Natural killer cell (primary cell): Measurements from ENCODE around the gene ZNF407. TPM values are rescaled to one million over a fixed set of nuclear protein-coding genes. Genes with fewer than 3 reads are reported as not detected.

Experiments
- ATAC-seq, 3 donors: fragments of 150-1000 bp in 2 of 3; fragments of 200-7000 bp in 1 of 3; cut with Tn5 transposase; 1 replicate in 1 of 3; 2 replicates in 2 of 3; pipeline ENCODE4 v1.10.0; 2021; ENCODE audit warnings: mild to moderate bottlenecking in 2 of 3, moderate library complexity in 2 of 3
- DNase-seq, 2 donors: peaks; one replicate each; pipeline versions ENCODE4 v3.0.0 to v3.0.0-alpha.2; 2013 to 2021; ENCODE audit warnings: mixed read lengths in 1 of 2
- H3K27ac ChIP-seq: one replicate; pipeline ENCODE4 v1.5.1; 2013; ENCODE audit warnings: mild to moderate bottlenecking, low read length
- H3K27me3 ChIP-seq: one replicate; pipeline ENCODE4 v1.6.1; 2013; ENCODE audit warnings: low read length; ENCODE audit not compliant: control insufficient read depth, insufficient read depth
- H3K36me3 ChIP-seq: one replicate; pipeline ENCODE4 v1.6.1; 2013; ENCODE audit warnings: low read length; ENCODE audit not compliant: control insufficient read depth, insufficient read depth
- H3K4me1 ChIP-seq: one replicate; pipeline ENCODE4 v1.6.1; 2013; ENCODE audit warnings: low read length; ENCODE audit not compliant: control insufficient read depth, insufficient read depth
- H3K4me3 ChIP-seq: one replicate; pipeline ENCODE4 v1.5.1; 2013; ENCODE audit warnings: low read length
- H3K9me3 ChIP-seq: one replicate; pipeline ENCODE4 v1.6.1; 2013; ENCODE audit warnings: low read length; ENCODE audit not compliant: control insufficient read depth, insufficient read depth
- H3K27ac Mint-ChIP-seq, 2 donors: one replicate each; pipeline ENCODE4 v1.8.0; 2022; ENCODE audit warnings: mild to moderate bottlenecking in 2 of 2, mixed read lengths in 2 of 2, moderate library complexity in 1 of 2
- H3K27me3 Mint-ChIP-seq, 2 donors: one replicate each; pipeline ENCODE4 v1.8.0; 2022; ENCODE audit warnings: low read depth in 2 of 2, mixed read lengths in 2 of 2
- H3K36me3 Mint-ChIP-seq: one replicate; pipeline ENCODE4 v1.8.0; 2022; ENCODE audit warnings: mixed read lengths
- H3K4me1 Mint-ChIP-seq, 2 donors: one replicate each; pipeline ENCODE4 v1.8.0; 2022; ENCODE audit warnings: mixed read lengths in 2 of 2
- H3K4me3 Mint-ChIP-seq: one replicate; pipeline ENCODE4 v1.8.0; 2022; ENCODE audit warnings: mild to moderate bottlenecking, moderate library complexity, mixed read lengths
- H3K9me3 Mint-ChIP-seq, 2 donors: one replicate each; pipeline ENCODE4 v1.8.0; 2022; ENCODE audit warnings: mixed read lengths in 2 of 2
- WGBS: methylation state at CpG from one replicate; pipeline ENCODE4 v1.1.7; 2013; ENCODE audit warnings: missing lambda C conversion rate; ENCODE audit not compliant: insufficient coverage; 5-methylcytosine and 5-hydroxymethylcytosine counted together
- intact Hi-C: fragments of 100-400 bp; cut with micrococcal nuclease; formaldehyde crosslinking; loops from one replicate; pipeline ENCODE4 v1.14.2; 2022
- total RNA-seq, 4 donors: library from RNA; stranded (reverse); fragments of 120-200 nt in 1 of 4; gene quantifications; one replicate each; pipeline versions ENCODE4 v1.2.3 to v1.2.4, GENCODE V29; 2013 to 2022
- TF ChIP-seq, protein P1 (sequence below): fragments of 200-600 bp; IDR thresholded peaks from one replicate; pipeline ENCODE4 v1.8.0; 2022; ENCODE audit warnings: antibody characterized with exemption

ZNF407 gene
- total RNA-seq, 3 donors from 2014 or later (not counting 1 experiment from before 2014, with no cell fraction given) = 28.4 to 36.7 (median 36.3) TPM

DNA sequence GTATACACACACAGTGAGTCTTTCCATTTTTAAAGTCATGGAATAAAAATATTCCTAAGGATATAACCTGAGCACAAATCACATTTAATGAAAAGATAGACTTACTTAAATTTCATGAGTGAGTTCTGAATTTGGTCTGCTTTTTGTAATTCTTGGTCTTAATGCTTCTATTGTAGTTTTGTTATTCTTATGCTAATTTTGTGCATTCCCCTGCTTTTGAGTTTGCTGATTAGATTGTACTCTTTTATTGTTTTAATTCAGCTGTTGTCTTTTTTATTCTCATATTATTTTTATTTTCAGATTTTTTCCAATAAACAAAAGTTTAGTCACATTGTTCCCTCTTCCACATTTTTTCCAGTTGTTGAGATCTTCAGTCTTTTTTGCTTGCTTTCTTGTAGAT, 202.4 kb downstream of the ZNF407 start:
- TF ChIP-seq, protein P1, sequence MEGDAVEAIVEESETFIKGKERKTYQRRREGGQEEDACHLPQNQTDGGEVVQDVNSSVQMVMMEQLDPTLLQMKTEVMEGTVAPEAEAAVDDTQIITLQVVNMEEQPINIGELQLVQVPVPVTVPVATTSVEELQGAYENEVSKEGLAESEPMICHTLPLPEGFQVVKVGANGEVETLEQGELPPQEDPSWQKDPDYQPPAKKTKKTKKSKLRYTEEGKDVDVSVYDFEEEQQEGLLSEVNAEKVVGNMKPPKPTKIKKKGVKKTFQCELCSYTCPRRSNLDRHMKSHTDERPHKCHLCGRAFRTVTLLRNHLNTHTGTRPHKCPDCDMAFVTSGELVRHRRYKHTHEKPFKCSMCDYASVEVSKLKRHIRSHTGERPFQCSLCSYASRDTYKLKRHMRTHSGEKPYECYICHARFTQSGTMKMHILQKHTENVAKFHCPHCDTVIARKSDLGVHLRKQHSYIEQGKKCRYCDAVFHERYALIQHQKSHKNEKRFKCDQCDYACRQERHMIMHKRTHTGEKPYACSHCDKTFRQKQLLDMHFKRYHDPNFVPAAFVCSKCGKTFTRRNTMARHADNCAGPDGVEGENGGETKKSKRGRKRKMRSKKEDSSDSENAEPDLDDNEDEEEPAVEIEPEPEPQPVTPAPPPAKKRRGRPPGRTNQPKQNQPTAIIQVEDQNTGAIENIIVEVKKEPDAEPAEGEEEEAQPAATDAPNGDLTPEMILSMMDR = no peak
- Mint-ChIP-seq H3K27ac (no peak overlapping the region), H3K36me3 (no peaks in the 10 kb centered on the region), H3K4me1 (peaks cover 0 to 5% of the 10 kb centered on the region in 2 donors), H3K27me3 (no peaks in the 10 kb centered on the region), H3K4me3 (no peak overlapping the region), H3K9me3 (no peaks in the 10 kb centered on the region)
- intact Hi-C loops = no loop called here
- Histone ChIP-seq H3K36me3 (no peaks in the 10 kb centered on the region), H3K27ac (no peak overlapping the region), H3K4me1 (no peaks in the 10 kb centered on the region), H3K4me3 (no peak overlapping the region), H3K9me3 (no peaks in the 10 kb centered on the region), H3K27me3 (no peaks in the 10 kb centered on the region)
- ATAC-seq (no peak), DNase-seq (no peak)

DNA sequence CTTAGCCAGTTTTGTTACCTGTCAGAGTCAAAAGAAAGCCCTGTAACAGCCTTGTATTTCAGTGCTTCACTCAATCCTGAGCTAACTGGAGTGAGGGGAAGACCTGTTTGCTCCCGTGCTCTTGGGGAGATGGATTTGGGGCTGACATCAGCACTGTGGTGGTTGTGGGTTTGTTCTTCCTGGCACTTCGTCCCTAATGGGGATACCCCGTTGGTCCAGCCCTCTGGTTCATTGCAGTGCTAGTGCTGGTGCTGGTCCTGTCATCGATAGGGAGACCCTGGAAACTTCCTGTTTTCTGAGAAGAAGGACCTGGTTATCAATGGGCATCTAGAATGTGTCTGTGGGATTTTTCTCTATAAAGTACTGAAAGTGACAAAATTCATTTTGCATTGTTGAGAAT, 205.4 kb downstream of the ZNF407 start:
- intact Hi-C loops = no loop called here
- Histone ChIP-seq H3K27ac (no peak overlapping the region), H3K4me1 (no peaks in the 10 kb centered on the region), H3K36me3 (no peaks in the 10 kb centered on the region), H3K27me3 (no peaks in the 10 kb centered on the region), H3K9me3 (no peaks in the 10 kb centered on the region), H3K4me3 (no peak overlapping the region)
- WGBS = 81% methylated on average over 4 of the region's 4 CpGs
- no peaks in the 10 kb centered on the region for H3K9me3 Mint-ChIP-seq
- H3K4me1 Mint-ChIP-seq = peaks cover 0 to 5% of the 10 kb centered on the region in 2 donors
- no peak for DNase-seq
- no peak overlapping the region for H3K27ac Mint-ChIP-seq
- TF ChIP-seq, protein P1 = no peak
- no peaks in the 10 kb centered on the region for H3K36me3 Mint-ChIP-seq
- no peak for ATAC-seq
- no peak overlapping the region for H3K4me3 Mint-ChIP-seq
- H3K27me3 Mint-ChIP-seq = no peaks in the 10 kb centered on the region

DNA sequence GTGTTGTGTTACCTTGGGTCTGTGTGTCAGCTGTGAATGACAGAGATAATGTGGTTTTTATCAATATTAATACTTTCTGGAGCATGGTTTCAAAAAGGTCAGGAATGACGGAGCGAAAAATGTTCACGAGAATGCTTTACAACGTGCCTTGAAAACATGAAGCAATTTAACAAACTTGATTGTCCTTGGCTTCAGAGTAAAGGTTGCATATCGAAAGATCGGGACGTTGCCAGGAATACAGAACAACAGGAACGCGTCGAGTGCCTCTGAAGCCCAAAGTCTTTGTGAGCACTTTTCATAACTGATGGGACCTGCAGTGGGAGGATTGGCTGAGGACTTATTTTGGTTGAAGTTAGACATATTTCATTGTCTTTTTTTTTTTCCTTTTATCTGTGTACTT, 206.1 kb downstream of the ZNF407 start:
- WGBS = 94% methylated on average over 10 of the region's 10 CpGs
- Mint-ChIP-seq H3K9me3 (no peaks in the 10 kb centered on the region), H3K27ac (no peak overlapping the region), H3K4me3 (no peak overlapping the region), H3K4me1 (peaks cover 0 to 5% of the 10 kb centered on the region in 2 donors), H3K36me3 (no peaks in the 10 kb centered on the region), H3K27me3 (no peaks in the 10 kb centered on the region)
- Histone ChIP-seq H3K9me3 (no peaks in the 10 kb centered on the region), H3K27me3 (no peaks in the 10 kb centered on the region), H3K36me3 (no peaks in the 10 kb centered on the region), H3K27ac (no peak overlapping the region), H3K4me3 (no peak overlapping the region), H3K4me1 (no peaks in the 10 kb centered on the region)
- TF ChIP-seq, protein P1 = no peak
- intact Hi-C loops = no loop called here
- ATAC-seq (no peak), DNase-seq (no peak)

DNA sequence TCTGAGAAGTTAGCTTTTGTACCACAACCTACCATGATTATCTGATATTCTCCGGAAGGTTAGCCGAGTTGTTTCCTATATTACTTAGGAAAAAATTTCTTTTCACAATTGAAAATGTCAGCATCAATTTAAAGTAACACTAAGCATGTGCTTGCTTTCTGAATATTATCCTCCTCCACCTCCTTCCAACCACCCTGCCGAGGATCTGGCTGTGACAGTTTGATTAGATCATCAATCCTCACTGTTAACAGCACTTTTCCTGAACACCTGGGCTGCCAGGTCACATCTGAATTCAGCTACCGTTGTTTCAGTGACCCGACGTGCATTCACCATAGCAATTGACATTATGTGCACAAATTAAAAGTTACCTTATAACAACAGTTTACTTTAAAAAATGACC, 207.0 kb downstream of the ZNF407 start:
- no peak overlapping the region for H3K27ac ChIP-seq
- Mint-ChIP-seq H3K27me3 (no peaks in the 10 kb centered on the region), H3K36me3 (no peaks in the 10 kb centered on the region), H3K9me3 (no peaks in the 10 kb centered on the region), H3K4me1 (peaks cover 0 to 5% of the 10 kb centered on the region in 2 donors), H3K4me3 (no peak overlapping the region), H3K27ac (no peak overlapping the region)
- TF ChIP-seq, protein P1 = no peak
- DNase-seq (no peak), ATAC-seq (no peak)
- no peak overlapping the region for H3K4me3 ChIP-seq
- no peaks in the 10 kb centered on the region for H3K36me3 ChIP-seq
- 91% methylated on average over 6 of the region's 6 CpGs for WGBS
- no peaks in the 10 kb centered on the region for H3K4me1 ChIP-seq
- intact Hi-C loops = no loop called here
- H3K27me3 ChIP-seq = no peaks in the 10 kb centered on the region
- no peaks in the 10 kb centered on the region for H3K9me3 ChIP-seq
